HG03565 (cell line): Measurements from ENCODE around the gene CFAP45.

ENCODE experiments used
- ATAC-seq: cut with Tn5 transposase; IDR thresholded peaks from one replicate; pipeline ENCODE4 v1.9.1; 2021; ENCODE audit warnings: mild to moderate bottlenecking, moderate library complexity; ENCODE audit not compliant: unreplicated experiment

The CFAP45 gene

DNA sequence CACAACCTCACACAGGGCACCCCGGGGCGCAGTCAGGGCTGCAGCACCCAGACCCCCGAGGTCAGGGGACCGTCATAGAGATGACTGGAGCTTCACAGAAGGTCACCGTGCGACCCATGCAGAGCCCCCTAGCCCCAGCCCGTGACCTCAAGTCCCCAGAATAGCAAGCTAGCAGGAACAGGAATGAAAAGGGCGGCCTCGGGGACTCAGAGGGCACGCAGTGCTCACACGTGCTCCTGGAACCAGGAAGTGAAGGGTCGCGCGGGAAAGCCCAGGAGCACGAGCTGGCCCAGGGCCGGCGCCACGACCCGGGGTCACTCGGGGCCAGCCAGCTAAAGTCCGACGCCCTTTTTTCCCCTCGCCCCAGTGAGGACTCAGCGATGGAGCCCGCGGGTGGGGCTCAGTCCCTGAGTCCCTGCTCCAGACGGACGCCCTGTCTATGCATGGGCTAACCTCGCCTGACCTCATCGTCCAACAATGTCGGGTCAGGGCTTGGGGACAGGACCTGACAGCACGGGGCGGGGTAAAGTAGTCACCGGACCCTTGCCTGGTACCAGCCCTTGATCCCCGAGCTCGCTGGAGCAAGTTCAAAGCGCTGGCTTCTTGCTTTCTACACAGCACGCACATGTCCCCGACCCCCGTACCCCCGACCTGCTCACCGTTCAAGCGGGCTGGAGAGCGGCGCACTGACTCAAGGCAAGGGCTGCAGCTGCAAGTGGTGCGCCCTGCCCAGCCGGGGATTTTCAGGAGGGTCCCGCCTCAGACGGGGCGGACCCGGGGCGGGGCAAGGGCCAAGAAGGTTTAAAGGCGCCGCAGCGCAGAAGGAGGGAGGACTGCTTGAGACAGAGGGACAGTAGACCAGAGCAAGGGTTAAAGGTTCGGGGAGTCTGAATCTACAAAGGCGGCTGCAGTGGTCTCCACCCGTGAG is 25.1 kb upstream of the CFAP45 start, which contains the start of gene TAGLN2:
Gene TAGLN2 (minus strand): TSS at position 717 of the 928 bp plus-strand sequence. CDS start 4,998 bp downstream, outside the sequence.
- ATAC-seq, result peak; percentile 58

DNA sequence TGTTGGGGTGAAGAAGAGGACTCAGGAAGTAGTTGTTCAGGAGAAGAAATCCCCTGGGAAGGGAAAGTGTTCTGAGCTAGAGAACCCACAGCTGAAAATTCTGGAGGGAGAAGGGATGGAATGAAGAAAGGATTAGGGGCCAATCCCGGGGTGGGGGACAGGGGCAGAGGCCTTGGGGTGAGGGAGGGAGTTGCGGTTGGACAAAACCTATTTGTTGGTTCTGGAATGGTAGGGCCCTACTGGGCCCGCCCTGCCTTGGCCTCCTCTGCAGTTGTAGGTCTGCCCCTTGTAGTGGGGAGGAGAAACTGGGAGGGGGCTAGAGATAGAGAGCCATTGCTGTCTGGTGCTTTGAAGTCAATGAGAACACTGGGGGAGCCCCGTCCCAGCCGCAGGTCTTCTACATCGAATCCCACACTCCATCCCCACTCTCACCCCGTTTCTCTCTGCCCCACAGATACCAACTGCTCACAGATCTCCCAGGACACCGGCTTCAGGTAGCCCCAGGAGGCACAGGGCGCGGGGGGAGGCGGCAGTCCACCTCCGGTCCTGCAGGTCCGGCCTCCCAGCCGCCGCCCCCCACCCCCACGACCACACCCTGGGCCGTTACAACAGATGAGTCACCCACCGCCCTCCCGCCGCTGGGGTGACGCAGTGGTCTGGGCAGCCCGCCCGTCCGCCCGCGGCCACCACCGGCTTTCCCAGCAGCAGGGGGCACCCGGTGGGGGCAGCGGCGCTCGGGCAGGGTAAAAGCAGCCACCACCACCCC is 24.2 kb upstream of the CFAP45 start:
- no peak for ATAC-seq

DNA sequence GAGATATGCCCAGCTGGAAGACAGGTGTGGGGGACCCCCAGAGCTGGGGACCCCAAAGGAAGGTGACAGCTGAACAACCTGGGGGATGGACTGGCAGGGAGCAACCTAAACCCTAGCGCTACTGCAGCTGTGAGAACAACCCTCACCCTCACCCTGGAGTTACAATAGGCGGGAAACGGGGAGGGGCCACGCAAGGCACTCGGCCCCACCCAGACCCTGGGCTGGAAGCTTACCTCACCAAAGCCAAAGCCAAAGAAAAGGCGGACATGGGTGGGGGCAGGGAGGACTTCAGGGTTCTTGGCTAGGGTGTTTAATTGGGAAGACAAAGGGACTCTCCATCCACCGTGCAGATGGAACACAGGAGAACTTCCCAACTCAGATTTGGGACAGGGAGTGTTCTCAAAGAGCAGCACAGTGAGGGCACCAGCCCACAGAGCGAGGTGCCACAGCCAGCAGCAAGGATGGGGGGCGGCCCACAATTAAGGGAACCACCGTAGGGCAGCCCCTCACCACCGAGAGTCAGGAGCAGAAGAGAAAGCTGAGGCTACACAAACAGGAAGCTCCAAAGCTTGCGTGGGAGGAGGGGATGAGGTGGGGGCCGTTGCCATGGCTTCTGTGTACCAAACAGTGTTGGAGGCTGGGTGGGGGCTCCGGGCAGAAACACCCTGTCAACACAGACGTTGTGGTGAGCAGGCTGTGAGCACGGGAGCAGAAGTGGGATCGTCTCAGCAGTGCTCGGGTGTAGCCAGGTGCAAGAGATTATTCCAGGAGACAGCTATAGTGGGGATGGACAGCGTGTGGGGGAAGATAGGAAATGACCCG is 23.4 kb upstream of the CFAP45 start:
- peak; percentile 14 for ATAC-seq

DNA sequence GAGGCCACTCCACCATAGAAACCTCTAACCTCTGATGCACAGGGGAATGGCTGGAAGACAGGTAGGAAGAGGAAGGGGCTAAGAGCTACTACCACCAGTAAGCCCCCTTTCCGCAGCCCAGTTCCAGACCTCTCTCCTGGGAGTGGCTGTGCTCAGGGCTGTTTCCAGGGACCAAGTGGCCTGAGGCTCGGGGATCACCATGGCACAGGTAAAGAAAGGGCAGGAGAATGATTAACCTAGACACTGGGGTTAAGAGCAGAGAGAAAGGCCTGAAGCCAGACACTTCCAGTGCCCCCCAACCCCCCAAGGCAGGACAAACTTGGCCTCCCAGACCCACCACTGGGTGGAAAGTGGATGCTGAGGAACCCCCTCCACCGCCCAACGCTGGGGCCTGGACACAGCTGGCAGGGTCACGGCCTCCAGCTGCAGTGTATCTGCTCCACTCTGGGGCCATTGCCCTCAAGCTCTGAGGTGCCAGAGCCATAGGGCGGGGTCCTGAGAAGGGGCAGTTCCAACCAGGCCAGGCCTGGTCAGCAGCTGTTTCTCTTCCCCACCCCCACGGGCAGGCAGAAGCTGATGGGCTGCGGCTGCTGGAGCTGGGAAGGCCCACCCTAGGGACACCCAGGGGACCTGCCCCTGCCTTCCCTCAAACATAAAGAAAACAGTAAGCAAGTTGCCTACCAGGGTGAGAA is 22.7 kb upstream of the CFAP45 start:
- no peak for ATAC-seq

DNA sequence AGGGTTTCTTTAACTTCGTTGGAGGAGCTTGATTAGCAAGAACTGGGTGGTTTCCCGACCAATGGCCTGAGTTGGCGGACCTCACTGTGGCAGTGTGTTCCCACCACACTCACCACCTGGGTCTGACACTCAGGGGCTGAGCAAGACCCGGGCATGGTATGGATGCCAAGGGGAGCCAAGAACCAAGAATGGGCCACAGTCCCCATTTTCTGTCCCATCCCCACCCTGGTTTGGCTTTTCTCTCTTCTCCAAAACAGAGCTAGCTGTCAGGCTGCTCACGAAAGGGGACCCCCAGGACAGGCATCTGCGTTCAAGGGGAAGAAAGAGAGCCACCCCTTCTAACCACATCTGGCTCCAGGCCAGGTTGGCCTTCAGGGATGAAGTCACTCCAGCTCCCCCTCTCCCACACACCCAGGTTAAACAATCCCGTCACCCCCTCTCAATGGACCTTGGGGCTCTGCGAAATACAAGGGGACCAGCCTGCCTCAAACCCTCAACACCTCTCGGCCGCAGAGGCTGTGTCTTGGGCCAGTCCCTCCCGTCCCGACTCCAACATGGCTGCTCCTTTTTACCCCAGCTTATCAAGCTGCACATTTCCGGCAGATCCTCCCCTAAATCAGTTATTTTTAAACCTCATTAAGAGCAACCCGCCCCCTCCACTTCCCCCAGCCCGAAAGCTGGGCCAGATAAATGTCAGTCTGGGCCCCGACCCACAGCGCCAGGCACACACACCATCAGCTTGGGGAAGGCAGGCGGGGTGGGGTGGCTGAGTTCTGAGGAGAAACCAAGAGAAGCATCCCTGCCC is 21.9 kb upstream of the CFAP45 start:
- ATAC-seq, result no peak

DNA sequence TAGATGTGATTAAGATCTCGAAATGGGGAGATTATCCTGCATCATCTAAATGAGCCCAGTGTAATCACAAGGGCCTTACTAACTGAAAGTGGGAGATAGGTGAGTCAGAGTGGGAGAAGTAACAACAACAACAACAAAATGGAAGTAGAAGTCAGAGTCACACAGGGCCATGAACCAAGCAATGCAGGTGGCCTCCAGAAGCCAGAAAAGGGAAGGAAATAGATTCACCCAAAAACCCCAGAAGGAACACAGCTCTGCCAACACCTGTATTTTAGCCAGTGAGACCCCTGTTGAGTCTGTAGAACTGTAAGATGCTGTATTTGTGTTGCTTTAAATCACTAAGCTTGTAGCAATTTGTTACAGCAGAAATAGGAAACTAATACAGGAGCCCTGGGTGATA is 21.3 kb upstream of the CFAP45 start:
- peak; percentile 37 for ATAC-seq

DNA sequence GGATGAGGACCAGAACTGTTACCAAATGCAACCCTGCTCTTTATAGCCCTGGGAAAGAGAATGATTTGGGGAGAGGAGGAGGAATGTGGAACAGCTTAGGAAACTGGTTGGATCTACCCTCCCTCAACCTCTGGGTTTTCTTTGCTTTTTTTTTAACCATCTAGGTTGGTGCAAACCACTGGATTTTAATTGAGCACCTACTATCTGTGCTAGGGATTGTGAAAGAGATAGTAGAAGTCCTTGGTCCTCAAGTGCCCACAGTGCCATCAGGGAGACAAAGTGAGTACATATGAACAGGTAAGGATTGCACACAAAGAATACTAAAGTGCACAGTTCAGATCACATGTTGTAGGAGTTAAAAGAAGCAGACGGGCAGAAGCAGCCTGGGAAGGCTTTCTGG is 20.7 kb upstream of the CFAP45 start:
- ATAC-seq, result no peak

DNA sequence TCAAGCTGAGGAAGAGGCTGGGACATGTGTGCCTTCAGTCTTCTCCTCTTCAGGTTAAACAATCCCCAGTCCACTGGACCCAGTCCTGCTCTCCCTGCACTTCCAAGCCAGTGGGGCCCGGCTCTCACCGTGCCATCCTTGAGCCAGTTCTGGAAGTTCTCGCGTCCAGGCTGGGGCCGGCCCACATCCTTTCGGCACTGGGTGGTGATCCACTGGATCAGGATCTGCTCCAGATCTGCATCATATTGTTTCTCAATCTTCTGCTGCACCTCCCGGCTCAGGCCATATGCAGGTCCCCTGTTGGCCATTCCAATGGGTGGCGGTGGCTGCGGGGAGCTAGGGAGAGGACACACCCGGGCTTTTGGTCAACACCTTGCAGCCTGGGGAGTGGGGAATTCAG is 20.2 kb upstream of the CFAP45 start:
- ATAC-seq, result no peak

DNA sequence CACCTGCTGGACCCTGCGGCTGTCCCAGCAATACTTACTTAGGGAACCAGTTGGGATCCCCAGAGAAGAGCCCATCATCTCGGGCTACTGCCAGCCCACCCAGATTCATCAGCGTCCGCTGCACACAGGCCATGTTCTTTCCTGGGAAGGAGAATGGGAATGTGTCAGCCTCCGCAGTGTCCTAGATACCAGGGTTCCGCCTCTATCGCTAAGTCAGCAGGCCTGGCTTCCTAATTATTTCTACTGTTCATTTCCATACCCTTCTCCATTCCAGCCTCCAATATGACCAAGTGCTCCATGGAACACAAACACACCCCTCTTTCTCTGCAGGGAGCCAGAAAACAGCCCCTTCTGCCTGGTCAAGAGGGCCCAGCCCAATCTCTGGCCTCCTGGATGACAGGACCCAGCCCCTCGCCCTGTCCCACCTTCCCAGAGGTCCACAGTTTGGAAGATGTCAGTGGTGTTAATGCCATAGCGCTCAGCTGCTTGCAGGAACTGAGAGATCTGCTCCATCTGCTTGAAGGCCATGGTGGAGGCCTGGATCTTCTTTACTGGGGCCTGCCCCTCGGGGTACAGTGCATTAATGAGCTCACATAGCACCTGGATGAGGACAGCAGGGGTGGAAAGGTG is 19.4 kb upstream of the CFAP45 start:
- no peak for ATAC-seq

DNA sequence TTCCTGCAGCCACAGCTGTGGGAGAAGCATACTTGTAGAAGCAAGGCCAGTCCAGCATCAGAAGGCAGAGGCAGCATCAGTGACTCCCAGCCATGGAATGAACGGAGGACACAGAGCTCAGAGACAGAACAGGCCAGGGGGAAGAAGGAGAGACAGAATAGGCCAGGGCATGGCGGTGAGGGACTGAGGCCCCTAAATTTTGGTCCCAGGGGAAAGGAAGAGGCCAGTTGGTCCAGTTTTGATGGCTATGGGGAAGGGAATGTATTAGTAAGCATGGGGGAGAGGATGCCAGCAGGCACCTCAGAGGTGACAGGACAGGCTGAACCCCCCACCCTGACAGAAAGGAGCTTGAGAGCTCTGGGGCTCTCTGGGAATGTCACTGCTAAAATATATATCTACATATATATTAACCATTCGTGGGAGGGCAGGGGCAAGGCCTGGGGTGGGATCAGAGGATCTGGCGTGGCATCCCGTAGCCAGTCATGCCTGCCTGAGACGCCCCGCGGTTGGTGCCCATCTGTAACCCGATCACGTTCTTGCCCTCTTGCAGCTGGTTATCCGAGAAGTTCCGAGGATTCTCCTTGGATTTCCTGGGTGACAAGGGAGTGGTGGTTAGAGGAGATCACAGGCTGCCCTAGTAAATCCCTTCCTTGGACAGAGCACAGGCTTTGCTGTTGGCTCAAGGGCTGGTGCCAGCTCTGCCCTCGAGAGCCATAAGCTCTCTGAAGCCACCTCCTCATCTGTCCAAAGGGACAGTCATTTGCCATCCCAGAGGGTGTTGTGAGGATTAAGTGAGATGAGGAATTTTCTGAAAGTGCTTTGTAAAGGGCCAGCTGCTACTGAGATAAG is 18.6 kb upstream of the CFAP45 start:
- no peak for ATAC-seq

DNA sequence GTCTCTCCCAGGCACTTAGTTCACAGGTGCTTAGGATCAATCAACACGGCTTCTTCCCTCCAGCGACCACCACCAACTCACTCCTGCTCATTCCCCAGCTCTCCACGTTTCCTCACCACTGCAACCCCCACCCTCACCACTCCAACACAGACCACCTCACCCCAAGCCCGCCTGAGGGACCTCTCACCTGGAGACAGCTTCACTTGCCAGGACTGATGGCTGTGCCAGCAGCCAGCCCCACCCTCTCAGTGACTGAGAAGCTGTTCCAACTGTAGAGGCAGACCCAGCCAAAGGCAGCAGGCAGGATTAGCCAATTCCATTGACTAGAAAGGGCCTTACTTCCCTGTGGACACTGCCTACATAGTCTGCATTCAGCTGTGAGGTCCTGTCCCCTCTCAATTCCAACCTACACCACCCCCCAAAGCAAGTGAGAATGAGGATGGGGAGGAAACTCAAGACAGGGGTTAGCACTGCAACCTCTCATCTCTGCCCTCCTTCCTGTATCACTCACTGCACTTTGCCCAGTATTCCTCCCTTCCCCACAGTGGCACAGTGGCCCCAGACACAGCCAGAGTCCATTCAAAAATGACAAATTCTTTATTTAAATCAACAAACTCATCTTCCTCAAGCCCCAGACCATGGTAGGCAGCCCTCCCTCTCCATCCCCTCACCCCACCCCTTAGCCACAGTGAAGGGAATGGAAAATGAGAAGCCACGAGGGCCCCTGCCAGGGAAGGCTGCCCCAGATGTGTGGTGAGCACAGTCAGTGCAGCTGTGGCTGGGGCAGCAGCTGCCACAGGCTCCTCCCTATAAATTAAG is 17.8 kb upstream of the CFAP45 start:
- no peak for ATAC-seq

DNA sequence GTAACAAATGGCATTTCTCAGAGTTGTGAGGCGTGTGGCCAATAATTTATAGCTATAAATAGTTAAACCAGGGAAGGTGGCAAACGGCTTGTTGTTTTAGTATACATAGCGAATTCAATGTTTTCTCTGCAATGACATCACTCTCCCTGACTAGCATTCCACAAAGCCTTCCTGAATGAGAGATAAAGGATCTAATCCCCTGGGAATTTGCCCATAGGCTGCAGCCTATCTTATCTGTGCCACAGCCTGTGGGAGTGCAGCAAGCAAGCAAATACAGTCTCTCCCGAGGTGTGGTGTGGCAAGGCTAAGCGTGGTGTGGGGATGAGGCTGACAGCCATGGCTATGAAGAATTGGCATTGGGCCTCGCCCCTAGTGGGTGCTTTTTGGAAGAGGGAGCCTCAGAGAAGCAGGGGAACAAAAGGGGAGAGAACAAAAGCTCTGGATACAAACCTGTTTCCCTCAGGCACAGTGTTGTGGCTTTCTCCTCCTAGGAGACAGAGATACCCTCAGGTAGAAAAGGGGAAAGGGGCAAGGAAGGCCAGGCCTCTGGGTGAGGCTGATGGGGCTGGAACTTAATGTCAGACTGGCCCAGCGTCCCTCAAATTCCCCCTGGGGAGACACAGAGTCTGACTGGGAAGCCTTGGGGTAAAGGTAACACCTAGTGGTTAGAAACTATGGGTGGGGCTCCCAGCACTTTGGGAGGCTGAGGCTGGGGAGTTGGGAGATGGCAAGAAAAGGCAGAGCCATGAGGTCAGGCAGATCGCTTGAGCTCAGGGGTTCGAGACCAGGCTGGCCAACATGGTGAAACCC is 16.5 kb upstream of the CFAP45 start:
- no peak for ATAC-seq

DNA sequence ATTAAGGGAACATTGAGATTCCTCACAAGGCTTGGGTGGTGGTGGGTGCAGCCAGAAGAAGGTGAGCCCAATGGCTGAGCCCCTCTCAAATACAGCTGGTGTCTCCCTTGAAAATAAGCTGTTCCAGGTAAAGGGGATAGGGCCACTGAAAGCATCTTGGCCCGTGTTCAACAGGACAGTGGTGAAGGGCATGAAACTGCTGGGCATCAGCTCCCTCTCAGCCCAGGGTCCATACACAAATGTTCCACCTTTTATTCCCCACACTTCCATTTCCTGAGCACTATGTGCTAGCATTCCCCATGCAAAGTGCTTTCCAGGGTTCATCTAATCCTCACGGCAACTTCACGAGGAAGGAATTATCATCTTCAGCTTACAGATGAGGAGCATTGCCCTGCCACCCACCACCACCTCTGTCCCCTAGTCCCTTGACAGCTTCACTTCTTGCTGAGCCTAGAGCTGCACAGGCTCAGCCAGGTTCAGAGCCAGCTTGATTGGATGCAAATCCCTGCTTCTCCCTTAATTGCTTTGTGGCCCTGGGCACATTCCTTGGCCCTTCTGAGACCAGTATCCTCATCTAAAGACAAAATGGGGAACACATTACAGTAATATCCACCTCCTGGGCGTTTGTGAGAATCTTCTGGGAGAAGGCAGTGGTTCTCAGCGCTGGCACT is 15.7 kb upstream of the CFAP45 start:
- ATAC-seq, result no peak

DNA sequence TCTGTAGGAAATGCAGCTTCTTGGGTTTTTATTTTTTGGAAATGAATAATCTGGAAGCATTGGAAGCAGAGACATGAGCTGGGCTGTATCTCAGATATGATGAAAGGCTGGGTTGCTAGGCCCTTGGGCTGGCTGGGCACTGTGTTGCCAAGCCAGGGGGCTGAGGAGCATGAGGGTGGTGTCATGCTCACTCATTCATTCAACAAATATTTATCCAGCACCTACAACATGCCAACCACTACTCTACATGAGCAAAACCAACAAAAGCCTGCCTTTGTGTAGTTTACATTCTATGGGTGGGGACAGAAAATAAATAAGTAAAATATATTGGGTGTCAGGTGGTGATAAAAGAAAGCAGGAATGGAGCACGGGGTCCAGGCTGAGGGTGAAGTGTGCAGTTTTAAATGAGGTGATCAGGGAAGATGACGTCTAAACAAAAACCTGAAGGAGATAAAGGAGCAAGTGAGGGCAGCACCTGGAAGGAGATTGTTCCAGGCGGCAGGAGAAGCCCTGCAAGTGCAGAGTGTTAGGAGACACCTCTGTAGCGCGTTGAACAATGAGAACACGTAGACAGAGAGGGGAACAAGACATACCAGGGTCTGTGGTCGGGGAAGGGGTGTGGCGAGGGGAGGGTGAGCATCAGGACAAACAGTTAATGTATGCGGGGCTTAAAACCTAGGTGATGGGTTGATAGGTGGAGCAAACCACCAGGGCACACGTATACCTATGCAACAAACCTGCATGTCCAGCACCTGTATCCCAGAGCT is 14.5 kb upstream of the CFAP45 start:
- no peak for ATAC-seq

DNA sequence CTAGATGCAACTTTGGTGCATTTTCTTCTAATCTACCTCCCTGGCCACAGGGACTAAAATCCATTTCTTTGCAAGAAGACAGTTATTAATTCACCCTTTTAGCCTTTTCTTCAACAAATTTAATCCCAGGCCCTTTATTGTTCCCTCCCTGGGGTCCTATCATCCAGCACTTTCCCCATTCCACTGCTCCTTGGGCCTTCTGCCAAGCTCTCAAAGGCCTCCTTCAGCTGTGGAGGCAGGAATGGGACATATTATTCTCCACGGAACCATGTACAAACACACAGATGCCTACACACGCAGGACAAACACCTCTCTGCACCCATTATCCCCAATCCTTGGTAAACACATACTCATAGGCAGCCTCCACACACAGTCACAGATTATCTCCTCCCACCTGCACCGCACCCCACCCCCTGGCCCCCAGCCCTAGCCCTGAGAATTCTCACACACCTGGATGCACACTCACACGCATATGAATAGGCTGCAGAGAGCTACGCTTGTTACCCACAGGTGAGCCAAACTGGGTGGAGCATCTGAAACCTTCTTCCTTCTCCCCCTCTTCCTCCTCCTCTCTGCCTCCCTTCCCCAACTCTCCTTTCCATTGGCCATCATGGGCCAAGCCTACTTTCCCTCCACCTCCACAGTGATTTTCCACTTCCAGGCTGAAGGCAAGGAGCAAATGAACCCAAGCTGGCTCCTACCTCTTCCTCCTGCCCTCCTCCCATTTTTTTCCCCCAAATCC is 13.7 kb upstream of the CFAP45 start:
- no peak for ATAC-seq
